HepG2 (cell line): ENCODE measurements around the gene WWC1. TPM values are rescaled to one million over a fixed set of nuclear protein-coding genes. Genes with fewer than 3 reads are reported as not detected.
A peak's percentile ranks its signal among the peaks of the same experiment; 100 is the strongest.

Source experiments
- ARNT ChIP-seq: fragments of 450-650 bp; IDR thresholded peaks from 2 replicates; pipeline ENCODE4 v1.6.1; 2017
- FOXP1 ChIP-seq, 2 experiments: fragments of 450-650 bp in 1 of 2; IDR thresholded peaks; 2 replicates each; pipeline ENCODE4 v1.6.1; 2017 to 2018; ENCODE audit warnings: antibody characterized with exemption in 1 of 2
- IRX3 ChIP-seq: sonication (generic); formaldehyde crosslinking; IDR thresholded peaks from 2 replicates; pipeline ENCODE4 v1.8.1; 2023; ENCODE audit warnings: mild to moderate bottlenecking, low read depth, missing genetic modification reagents, borderline replicate concordance
- ISL2 ChIP-seq: sonication (generic); formaldehyde crosslinking; IDR thresholded peaks from 2 replicates; pipeline ENCODE4 v1.5.0; 2020; ENCODE audit warnings: missing genetic modification reagents
- MAFK ChIP-seq, 2 experiments: IDR thresholded peaks in 1 of 2; conservative IDR thresholded peaks in 1 of 2; 2 replicates each; pipeline ENCODE4 v1.6.1; 2011; ENCODE audit warnings: improper control_type of control experiment in 2 of 2, low read length in 2 of 2
- MBD4 ChIP-seq: IDR thresholded peaks from 2 replicates; pipeline ENCODE4 v1.6.1; 2012; ENCODE audit warnings: low read length, inconsistent platforms, borderline replicate concordance
- MXD4 ChIP-seq: IDR thresholded peaks from 2 replicates; pipeline ENCODE4 v1.6.1; 2016; ENCODE audit warnings: mild to moderate bottlenecking, missing biosample characterization, missing genetic modification reagents
- ONECUT2 ChIP-seq: sonication (generic); formaldehyde crosslinking; IDR thresholded peaks from 2 replicates; pipeline ENCODE4 v1.4.0; 2020; ENCODE audit warnings: missing genetic modification reagents
- POLR2AphosphoS5 ChIP-seq: IDR thresholded peaks from 2 replicates; pipeline ENCODE4 v1.6.1; 2012; ENCODE audit warnings: low read depth, low read length
- PRDM4 ChIP-seq: sonication (generic); formaldehyde crosslinking; IDR thresholded peaks from 2 replicates; pipeline ENCODE4 v1.9.0; 2021; ENCODE audit warnings: missing genetic modification reagents, borderline replicate concordance
- ZBTB34 ChIP-seq: sonication (generic); formaldehyde crosslinking; IDR thresholded peaks from 2 replicates; pipeline ENCODE4 v1.8.0; 2022; ENCODE audit warnings: mild to moderate bottlenecking, missing genetic modification reagents
- ZNF101 ChIP-seq: sonication (generic); formaldehyde crosslinking; IDR thresholded peaks from 2 replicates; pipeline ENCODE4 v1.4.0; 2020; ENCODE audit warnings: mild to moderate bottlenecking, low read depth, missing genetic modification reagents, borderline replicate concordance
- ZNF558 ChIP-seq: sonication (generic); formaldehyde crosslinking; IDR thresholded peaks from 2 replicates; pipeline ENCODE4 v1.9.0; 2022; ENCODE audit warnings: mild to moderate bottlenecking, missing genetic modification reagents, borderline replicate concordance
- ZNF574 ChIP-seq: sonication (generic); formaldehyde crosslinking; IDR thresholded peaks from 2 replicates; pipeline ENCODE4 v1.4.0; 2020; ENCODE audit warnings: missing genetic modification reagents
- ZNF720 ChIP-seq: sonication (generic); formaldehyde crosslinking; IDR thresholded peaks from 2 replicates; pipeline ENCODE4 v1.4.0; 2020; ENCODE audit warnings: missing genetic modification reagents
- polyA plus RNA-seq, 8 experiments: library from polyadenylated mRNA; depleted of rRNA in 3 of 8; stranded (reverse) in 7 of 8; unstranded in 1 of 8; fragments of >200 nt; fragmentation: Illumina TruSeq in 4 of 8; extraction: Trizol in 4 of 8; gene quantifications; 2 replicates each; pipeline versions ENCODE4 v1.2.1 to v1.2.3, GENCODE V29; 2011 to 2016; ENCODE audit warnings: low read depth in 4 of 8, missing spikeins in 1 of 8, mixed read lengths in 1 of 8; ENCODE audit not compliant: insufficient read depth in 1 of 8
- total RNA-seq, 5 experiments: library from RNA; depleted of rRNA; stranded (reverse); fragments of >200 nt; fragmentation: Illumina TruSeq; extraction: Trizol; gene quantifications; 2 replicates each; pipeline ENCODE4 v1.2.3, GENCODE V29; 2016; ENCODE audit warnings: low read depth in 1 of 5
- TF ChIP-seq, protein P1 (sequence below): fragments of 450-650 bp; IDR thresholded peaks from 2 replicates; pipeline ENCODE4 v1.6.1; 2016
- TF ChIP-seq, protein P2 (sequence below): sonication (generic); formaldehyde crosslinking; IDR thresholded peaks from 2 replicates; pipeline ENCODE4 v1.9.0; 2022; ENCODE audit warnings: low read depth, missing genetic modification reagents
- TF ChIP-seq, protein P3 (sequence below): IDR thresholded peaks from 2 replicates; pipeline ENCODE4 v1.6.1; 2016; ENCODE audit warnings: low read depth

The WWC1 gene
- total and polyA plus RNA-seq, 2 of the 13 experiments (the other 11 are each of a cell fraction or from before 2014, with no cell fraction given) = 8.3 to 17.9 TPM

DNA sequence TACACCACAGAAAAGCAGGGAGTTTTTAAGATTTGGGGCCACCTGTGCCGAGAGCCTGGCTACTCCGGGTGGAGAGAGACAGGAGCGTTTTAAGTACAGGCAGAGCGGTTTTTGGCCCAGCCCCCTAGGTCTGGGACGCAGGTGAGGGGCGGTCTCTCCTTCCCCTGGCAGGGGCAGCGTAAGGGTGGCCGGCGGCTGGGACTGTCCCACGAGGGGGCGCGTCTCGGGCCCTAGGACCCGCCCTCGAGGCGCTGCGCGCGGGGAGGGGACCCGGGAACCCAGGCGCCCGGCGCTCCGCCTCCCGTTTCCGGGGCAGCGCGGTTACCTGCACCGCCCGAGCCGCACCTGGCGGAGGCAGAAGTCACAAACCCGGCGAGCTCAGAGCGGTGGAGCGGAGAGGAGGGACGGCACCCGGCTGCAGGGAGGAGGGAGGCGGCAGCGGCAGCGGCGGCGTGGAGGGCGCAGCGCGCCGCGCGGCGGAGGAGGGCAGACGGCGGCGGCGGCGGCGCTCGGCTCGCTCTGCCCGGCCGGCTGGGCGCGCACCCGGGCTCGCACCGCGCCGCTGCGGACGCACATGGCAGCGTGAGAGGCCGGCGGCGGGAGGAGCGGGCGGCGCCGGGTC, at the start of gene WWC1 (continued):
- TF ChIP-seq PRDM4 (CRISPR knock-in tag) (no peak), ONECUT2 (CRISPR knock-in tag) (no peak), FOXP1 (IDR thresholded peaks at IDR 0.05) (no peak), FOXP1 (CRISPR knock-in tag; IDR thresholded peaks at IDR 0.05) (no peak), MAFK (conservative IDR thresholded peaks at IDR 0.05 in 1 of 2, IDR thresholded peaks at IDR 0.05 in 1 of 2; ENCODE audit: low read length in 2 of 2) (no peak), ARNT (no peak), ZNF558 (CRISPR knock-in tag) (no peak), ZNF720 (CRISPR knock-in tag) (no peak), ISL2 (no peak), ZNF101 (CRISPR knock-in tag) (no peak), IRX3 (CRISPR knock-in tag) (no peak), MBD4 (no peak), ZBTB34 (CRISPR knock-in tag) (no peak), ZNF574 (CRISPR knock-in tag) (peak; percentile 61; the same call in 1 of the 2 replicates), POLR2AphosphoS5 (0 out of 2 replicates have a peak, but pooled peaks have one; percentile 14), MXD4 (no peak)
- TF ChIP-seq, protein P1, sequence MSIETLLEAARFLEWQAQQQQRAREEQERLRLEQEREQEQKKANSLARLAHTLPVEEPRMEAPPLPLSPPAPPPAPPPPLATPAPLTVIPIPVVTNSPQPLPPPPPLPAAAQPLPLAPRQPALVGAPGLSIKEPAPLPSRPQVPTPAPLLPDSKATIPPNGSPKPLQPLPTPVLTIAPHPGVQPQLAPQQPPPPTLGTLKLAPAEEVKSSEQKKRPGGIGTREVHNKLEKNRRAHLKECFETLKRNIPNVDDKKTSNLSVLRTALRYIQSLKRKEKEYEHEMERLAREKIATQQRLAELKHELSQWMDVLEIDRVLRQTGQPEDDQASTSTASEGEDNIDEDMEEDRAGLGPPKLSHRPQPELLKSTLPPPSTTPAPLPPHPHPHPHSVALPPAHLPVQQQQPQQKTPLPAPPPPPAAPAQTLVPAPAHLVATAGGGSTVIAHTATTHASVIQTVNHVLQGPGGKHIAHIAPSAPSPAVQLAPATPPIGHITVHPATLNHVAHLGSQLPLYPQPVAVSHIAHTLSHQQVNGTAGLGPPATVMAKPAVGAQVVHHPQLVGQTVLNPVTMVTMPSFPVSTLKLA = no peak
- TF ChIP-seq, protein P2, sequence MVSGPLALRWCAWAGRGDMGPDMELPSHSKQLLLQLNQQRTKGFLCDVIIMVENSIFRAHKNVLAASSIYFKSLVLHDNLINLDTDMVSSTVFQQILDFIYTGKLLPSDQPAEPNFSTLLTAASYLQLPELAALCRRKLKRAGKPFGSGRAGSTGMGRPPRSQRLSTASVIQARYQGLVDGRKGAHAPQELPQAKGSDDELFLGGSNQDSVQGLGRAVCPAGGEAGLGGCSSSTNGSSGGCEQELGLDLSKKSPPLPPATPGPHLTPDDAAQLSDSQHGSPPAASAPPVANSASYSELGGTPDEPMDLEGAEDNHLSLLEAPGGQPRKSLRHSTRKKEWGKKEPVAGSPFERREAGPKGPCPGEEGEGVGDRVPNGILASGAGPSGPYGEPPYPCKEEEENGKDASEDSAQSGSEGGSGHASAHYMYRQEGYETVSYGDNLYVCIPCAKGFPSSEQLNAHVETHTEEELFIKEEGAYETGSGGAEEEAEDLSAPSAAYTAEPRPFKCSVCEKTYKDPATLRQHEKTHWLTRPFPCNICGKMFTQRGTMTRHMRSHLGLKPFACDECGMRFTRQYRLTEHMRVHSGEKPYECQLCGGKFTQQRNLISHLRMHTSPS (CRISPR knock-in tag) = no peak
- TF ChIP-seq, protein P3, sequence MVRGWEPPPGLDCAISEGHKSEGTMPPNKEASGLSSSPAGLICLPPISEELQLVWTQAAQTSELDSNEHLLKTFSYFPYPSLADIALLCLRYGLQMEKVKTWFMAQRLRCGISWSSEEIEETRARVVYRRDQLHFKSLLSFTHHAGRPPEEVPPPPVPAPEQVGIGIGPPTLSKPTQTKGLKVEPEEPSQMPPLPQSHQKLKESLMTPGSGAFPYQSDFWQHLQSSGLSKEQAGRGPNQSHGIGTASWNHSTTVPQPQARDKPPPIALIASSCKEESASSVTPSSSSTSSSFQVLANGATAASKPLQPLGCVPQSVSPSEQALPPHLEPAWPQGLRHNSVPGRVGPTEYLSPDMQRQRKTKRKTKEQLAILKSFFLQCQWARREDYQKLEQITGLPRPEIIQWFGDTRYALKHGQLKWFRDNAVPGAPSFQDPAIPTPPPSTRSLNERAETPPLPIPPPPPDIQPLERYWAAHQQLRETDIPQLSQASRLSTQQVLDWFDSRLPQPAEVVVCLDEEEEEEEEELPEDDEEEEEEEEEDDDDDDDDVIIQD (CRISPR knock-in tag) = no peak
